Subcutaneous adipose tissue (tissue), 4 donors: ENCODE results near the gene MACF1. TPM values are rescaled to one million over a fixed set of nuclear protein-coding genes. Genes with fewer than 3 reads are reported as not detected.

Source experiments
- total RNA-seq, 4 donors: library from RNA; depleted of rRNA; stranded (reverse); fragments of >200 nt; gene quantifications; one replicate each; pipeline ENCODE4 v1.1.0, GENCODE V29; 2016
- TF ChIP-seq, protein P1 (sequence below): fragments of 450-650 bp; IDR thresholded peaks from one replicate; pipeline ENCODE4 v1.5.1; 2016; ENCODE audit warnings: low read depth, mild to moderate bottlenecking, control low read depth, antibody characterized with exemption, moderate library complexity

MACF1 gene
- total RNA-seq, 4 donors from 2014 or later: 297 to 398 (median 352) TPM

DNA sequence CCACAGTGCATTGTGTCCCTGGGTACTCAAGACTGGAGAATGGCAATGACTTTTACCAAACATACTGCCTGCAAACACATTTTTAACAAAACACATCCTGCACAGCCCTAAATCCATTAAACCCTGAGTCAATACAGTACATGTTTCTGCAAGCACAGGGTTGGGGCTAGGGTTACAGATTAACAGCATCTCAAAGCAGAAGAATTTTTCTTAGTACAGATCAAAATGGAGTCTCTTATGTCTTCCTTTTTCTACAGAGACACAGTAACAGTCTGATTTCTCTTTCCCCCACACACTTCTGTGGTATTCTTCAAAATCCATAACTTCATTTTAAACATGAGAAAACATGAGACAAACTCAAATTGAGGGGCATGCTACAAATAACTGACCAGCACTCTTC lies 300.8 kb downstream of the MACF1 start:
- TF ChIP-seq, protein P1, sequence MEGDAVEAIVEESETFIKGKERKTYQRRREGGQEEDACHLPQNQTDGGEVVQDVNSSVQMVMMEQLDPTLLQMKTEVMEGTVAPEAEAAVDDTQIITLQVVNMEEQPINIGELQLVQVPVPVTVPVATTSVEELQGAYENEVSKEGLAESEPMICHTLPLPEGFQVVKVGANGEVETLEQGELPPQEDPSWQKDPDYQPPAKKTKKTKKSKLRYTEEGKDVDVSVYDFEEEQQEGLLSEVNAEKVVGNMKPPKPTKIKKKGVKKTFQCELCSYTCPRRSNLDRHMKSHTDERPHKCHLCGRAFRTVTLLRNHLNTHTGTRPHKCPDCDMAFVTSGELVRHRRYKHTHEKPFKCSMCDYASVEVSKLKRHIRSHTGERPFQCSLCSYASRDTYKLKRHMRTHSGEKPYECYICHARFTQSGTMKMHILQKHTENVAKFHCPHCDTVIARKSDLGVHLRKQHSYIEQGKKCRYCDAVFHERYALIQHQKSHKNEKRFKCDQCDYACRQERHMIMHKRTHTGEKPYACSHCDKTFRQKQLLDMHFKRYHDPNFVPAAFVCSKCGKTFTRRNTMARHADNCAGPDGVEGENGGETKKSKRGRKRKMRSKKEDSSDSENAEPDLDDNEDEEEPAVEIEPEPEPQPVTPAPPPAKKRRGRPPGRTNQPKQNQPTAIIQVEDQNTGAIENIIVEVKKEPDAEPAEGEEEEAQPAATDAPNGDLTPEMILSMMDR: no peak

DNA sequence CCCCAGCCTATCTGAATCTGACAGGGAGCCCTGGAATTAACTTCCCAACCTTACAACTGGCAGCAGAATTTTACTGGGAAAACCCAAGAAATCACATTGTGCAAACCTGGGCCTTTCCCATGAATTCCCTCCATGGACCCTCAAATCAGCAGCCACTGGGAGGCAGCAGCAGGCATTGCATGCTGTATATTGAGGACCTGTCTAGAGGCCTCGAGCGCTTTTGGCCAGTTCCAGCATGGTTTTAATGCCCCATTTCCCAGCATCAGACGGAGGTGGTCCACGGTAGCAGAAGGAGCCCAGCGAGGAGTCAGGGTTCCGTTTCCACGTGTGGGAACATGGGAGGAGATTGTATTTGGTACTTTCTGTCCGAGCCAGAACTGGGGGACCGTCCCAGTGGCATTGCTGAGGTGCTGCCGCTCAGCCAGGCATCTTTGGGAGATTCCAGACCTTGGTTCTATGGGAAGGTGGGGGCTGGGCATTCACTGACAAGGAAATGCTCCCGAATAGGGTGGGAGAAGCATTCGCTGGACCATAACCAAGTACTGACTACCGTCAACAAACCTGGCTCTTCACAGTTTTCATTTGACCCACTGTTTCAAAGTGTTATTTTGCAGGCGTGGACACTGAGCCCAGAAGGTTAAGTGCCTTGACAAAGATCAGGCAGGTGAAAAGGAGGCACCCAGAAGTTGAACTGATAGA lies 302.9 kb downstream of the MACF1 start:
- TF ChIP-seq, protein P1: no peak

DNA sequence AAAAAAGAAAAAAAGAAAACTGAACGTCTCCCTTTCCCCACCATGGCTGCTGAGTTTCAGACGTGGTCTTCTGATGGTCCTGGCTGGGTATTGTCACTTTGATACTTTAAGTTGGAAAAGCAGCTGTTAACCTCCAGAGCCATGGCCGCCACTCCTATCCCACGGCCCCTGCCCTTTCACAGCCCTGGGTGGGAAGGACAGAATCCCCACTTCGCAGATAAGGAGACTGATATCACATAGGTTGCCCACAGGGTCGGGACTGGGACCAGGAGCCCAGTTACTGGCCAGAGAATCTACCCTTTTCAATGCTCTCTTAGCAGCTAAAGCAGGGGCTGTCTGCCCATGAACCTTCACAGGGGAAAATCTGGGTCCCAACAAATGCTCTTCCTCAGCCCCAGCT lies 303.8 kb downstream of the MACF1 start:
- TF ChIP-seq, protein P1: no peak

GRCh38 chr1:39508857-39509305 lies 304.4 kb downstream of the MACF1 start:
- TF ChIP-seq, protein P1: no peak

- TF ChIP-seq, protein P1: no peak
These were observed 305.0 kb downstream of the MACF1 start for GRCh38 chr1:39509360-39510009.

- TF ChIP-seq, protein P1: no peak
These were observed 318.4 kb downstream of the MACF1 start for GRCh38 chr1:39522661-39523567.

DNA sequence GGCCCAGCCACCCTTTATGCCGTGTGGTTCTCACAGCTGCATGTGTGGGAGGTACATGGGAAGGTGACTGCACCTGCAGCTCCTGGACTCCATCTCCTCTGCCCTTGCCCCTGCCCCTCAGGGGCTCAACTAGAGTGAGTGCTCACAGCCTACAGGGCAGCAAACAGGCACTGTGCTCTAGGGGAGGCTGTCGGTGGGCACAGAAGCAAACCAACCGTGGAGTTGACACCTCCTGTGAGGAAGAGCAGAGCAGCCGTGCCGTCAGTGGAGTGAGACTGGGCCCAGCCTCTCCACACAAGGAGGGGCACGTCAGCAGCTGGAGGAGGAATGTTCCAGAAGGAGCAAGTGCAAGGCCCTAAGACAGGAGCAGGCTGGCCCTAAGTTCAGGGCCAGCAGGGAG lies 319.7 kb downstream of the MACF1 start:
- TF ChIP-seq, protein P1: no peak
